Tibial nerve (tissue), 3 donors: ENCODE results near the gene POU2AF3.

ENCODE experiments used
- POLR2A ChIP-seq, 2 donors: fragments of 450-650 bp; IDR thresholded peaks; one replicate each; pipeline ENCODE4 v1.6.1; 2017; ENCODE audit warnings: antibody characterized with exemption in 2 of 2, mild to moderate bottlenecking in 2 of 2, moderate library complexity in 2 of 2
- TF ChIP-seq, protein P1 (sequence below), 5 experiments: fragments of 200-600 bp in 3 of 5; fragments of 450-650 bp in 2 of 5; sonication (generic) in 3 of 5; IDR thresholded peaks; one replicate each; pipeline ENCODE4 v1.5.1; 2016 to 2019; ENCODE audit warnings: antibody characterized with exemption in 5 of 5, mild to moderate bottlenecking in 3 of 5, moderate library complexity in 2 of 5

DNA sequence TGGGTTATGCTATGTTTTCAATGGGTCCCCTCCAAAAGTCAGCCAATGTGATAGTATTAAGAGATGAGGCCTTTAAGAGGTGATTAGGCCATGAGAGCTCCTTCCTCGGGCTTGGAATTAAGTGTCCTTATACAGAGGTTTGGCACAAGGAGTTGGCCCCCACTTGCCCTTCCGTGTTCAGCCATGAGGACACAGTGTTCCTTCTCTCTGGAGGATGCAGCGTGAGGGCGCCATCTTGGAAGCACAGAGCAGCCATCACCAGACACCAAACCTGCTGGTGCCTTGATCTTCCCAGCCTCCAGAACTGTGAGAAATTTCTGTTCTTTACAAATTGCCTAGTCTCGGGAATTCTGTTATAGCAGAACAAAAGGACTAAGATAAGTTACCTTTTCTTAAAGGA is 26.9 kb downstream of the POU2AF3 start:
- TF ChIP-seq, protein P1, sequence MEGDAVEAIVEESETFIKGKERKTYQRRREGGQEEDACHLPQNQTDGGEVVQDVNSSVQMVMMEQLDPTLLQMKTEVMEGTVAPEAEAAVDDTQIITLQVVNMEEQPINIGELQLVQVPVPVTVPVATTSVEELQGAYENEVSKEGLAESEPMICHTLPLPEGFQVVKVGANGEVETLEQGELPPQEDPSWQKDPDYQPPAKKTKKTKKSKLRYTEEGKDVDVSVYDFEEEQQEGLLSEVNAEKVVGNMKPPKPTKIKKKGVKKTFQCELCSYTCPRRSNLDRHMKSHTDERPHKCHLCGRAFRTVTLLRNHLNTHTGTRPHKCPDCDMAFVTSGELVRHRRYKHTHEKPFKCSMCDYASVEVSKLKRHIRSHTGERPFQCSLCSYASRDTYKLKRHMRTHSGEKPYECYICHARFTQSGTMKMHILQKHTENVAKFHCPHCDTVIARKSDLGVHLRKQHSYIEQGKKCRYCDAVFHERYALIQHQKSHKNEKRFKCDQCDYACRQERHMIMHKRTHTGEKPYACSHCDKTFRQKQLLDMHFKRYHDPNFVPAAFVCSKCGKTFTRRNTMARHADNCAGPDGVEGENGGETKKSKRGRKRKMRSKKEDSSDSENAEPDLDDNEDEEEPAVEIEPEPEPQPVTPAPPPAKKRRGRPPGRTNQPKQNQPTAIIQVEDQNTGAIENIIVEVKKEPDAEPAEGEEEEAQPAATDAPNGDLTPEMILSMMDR (IDR thresholded peaks at IDR 0.05): no peak
- no peak for TF ChIP-seq POLR2A (IDR thresholded peaks at IDR 0.05)
